ENCODE measurements around the gene UBB. TPM values are rescaled to one million over a fixed set of nuclear protein-coding genes. Genes with fewer than 3 reads are reported as not detected.

The UBB gene
- polyA plus RNA-seq, 3 donors = 1,176 to 1,365 (median 1,282) TPM

GRCh38 chr17:16425202-16425601, 44.3 kb downstream of the UBB start:
- no peak overlapping the region for H2AFZ ChIP-seq (ENCODE audit: insufficient read depth, low read depth, low read length, poor library complexity, severe bottlenecking)
- H3K4me3 Mint-ChIP-seq = no peak overlapping the region
- H3K9me3 Mint-ChIP-seq = no peaks in the 10 kb centered on the region
- H3K4me1 Mint-ChIP-seq = no peaks in the 10 kb centered on the region
- H3K36me3 Mint-ChIP-seq = peaks cover 78 to 99% of the 10 kb centered on the region in 2 donors
- H4K20me1 ChIP-seq (ENCODE audit: insufficient read depth, low read length) = peaks cover 12% of the 10 kb centered on the region
- TF ChIP-seq CTCF (IDR thresholded peaks at IDR 0.05) = no peak
- H3K27me3 Mint-ChIP-seq (ENCODE audit: low read depth in 3 of 3) = peaks cover 0 to 1% (median 0%) of the 10 kb centered on the region in 3 donors
- peaks cover 0 to 1% of the 10 kb centered on the region in 2 donors for H3K4me1 ChIP-seq (ENCODE audit: control insufficient read depth in 1 of 2, insufficient read depth in 2 of 2, low read length in 2 of 2)
- H3K4me3 ChIP-seq (replicated peaks in 1 of 3; ENCODE audit: low read depth in 2 of 3, low read length in 3 of 3) = no peak overlapping the region
- H3K4me2 ChIP-seq (replicated peaks; ENCODE audit: extremely low read depth, low read length, poor library complexity, severe bottlenecking) = no peak overlapping the region
- intact Hi-C loops (cut with micrococcal nuclease) = no loop called here
- peak overlapping the region in 1 of 7 donors; percentile 15 for H3K27ac Mint-ChIP-seq
- peaks cover 74 to 91% of the 10 kb centered on the region in 2 donors for H3K36me3 ChIP-seq (replicated peaks in 1 of 2; ENCODE audit: control insufficient read depth in 1 of 2, insufficient read depth in 2 of 2, low read length in 2 of 2)
- no peaks in the 10 kb centered on the region for H3K9me3 ChIP-seq (replicated peaks in 1 of 2; ENCODE audit: control insufficient read depth in 1 of 2, insufficient read depth in 1 of 2, low read length in 2 of 2)
- H3K27me3 ChIP-seq (ENCODE audit: control insufficient read depth in 2 of 2, insufficient read depth in 2 of 2, low read length in 2 of 2) = no peaks in the 10 kb centered on the region
- no peak overlapping the region for H3K9ac ChIP-seq (ENCODE audit: insufficient read depth, low read length, poor library complexity, severe bottlenecking)
- WGBS (ENCODE audit: insufficient coverage) = 100% methylated on average over 6 of the region's 6 CpGs
- H3K79me2 ChIP-seq (ENCODE audit: insufficient read depth, low read length) = no peaks in the 10 kb centered on the region
- no peak overlapping the region for H3K27ac ChIP-seq (ENCODE audit: low read depth in 1 of 2, low read length in 2 of 2)
- no peak for DNase-seq

GRCh38 chr17:16425698-16426659, 45.1 kb downstream of the UBB start:
- Mint-ChIP-seq H3K4me1 (no peaks in the 10 kb centered on the region), H3K4me3 (no peak overlapping the region), H3K27ac (peak overlapping the region in 2 of 7 donors; percentile 15 to 42), H3K27me3 (ENCODE audit: low read depth in 3 of 3) (peaks cover 0 to 1% (median 0%) of the 10 kb centered on the region in 3 donors), H3K9me3 (no peaks in the 10 kb centered on the region), H3K36me3 (peaks cover 73 to 99% of the 10 kb centered on the region in 2 donors)
- TF ChIP-seq CTCF (IDR thresholded peaks at IDR 0.05) = no peak
- Histone ChIP-seq H3K36me3 (replicated peaks in 1 of 2; ENCODE audit: control insufficient read depth in 1 of 2, insufficient read depth in 2 of 2, low read length in 2 of 2) (peaks cover 66 to 83% of the 10 kb centered on the region in 2 donors), H3K9me3 (replicated peaks in 1 of 2; ENCODE audit: control insufficient read depth in 1 of 2, insufficient read depth in 1 of 2, low read length in 2 of 2) (no peaks in the 10 kb centered on the region), H4K20me1 (ENCODE audit: insufficient read depth, low read length) (peaks cover 10% of the 10 kb centered on the region), H3K9ac (ENCODE audit: insufficient read depth, low read length, poor library complexity, severe bottlenecking) (no peak overlapping the region), H3K79me2 (ENCODE audit: insufficient read depth, low read length) (no peaks in the 10 kb centered on the region), H2AFZ (ENCODE audit: insufficient read depth, low read depth, low read length, poor library complexity, severe bottlenecking) (no peak overlapping the region), H3K27ac (ENCODE audit: low read depth in 1 of 2, low read length in 2 of 2) (no peak overlapping the region), H3K27me3 (ENCODE audit: control insufficient read depth in 2 of 2, insufficient read depth in 2 of 2, low read length in 2 of 2) (no peaks in the 10 kb centered on the region), H3K4me1 (ENCODE audit: control insufficient read depth in 1 of 2, insufficient read depth in 2 of 2, low read length in 2 of 2) (no peaks in the 10 kb centered on the region), H3K4me2 (replicated peaks; ENCODE audit: extremely low read depth, low read length, poor library complexity, severe bottlenecking) (no peak overlapping the region), H3K4me3 (replicated peaks in 1 of 3; ENCODE audit: low read depth in 2 of 3, low read length in 3 of 3) (no peak overlapping the region)
- intact Hi-C loops (cut with micrococcal nuclease) = no loop called here
- WGBS (ENCODE audit: insufficient coverage) = 96% methylated on average over 16 of the region's 20 CpGs
- no peak for DNase-seq
